Measurements from ENCODE around the gene B4GALT5.
"Not testable (repeated sequence)": the region's sequence is repeated elsewhere in the genome, so short reads cannot be mapped to it uniquely, and the experiment has no call there.

Gene B4GALT5, protein sequence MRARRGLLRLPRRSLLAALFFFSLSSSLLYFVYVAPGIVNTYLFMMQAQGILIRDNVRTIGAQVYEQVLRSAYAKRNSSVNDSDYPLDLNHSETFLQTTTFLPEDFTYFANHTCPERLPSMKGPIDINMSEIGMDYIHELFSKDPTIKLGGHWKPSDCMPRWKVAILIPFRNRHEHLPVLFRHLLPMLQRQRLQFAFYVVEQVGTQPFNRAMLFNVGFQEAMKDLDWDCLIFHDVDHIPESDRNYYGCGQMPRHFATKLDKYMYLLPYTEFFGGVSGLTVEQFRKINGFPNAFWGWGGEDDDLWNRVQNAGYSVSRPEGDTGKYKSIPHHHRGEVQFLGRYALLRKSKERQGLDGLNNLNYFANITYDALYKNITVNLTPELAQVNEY

DNA sequence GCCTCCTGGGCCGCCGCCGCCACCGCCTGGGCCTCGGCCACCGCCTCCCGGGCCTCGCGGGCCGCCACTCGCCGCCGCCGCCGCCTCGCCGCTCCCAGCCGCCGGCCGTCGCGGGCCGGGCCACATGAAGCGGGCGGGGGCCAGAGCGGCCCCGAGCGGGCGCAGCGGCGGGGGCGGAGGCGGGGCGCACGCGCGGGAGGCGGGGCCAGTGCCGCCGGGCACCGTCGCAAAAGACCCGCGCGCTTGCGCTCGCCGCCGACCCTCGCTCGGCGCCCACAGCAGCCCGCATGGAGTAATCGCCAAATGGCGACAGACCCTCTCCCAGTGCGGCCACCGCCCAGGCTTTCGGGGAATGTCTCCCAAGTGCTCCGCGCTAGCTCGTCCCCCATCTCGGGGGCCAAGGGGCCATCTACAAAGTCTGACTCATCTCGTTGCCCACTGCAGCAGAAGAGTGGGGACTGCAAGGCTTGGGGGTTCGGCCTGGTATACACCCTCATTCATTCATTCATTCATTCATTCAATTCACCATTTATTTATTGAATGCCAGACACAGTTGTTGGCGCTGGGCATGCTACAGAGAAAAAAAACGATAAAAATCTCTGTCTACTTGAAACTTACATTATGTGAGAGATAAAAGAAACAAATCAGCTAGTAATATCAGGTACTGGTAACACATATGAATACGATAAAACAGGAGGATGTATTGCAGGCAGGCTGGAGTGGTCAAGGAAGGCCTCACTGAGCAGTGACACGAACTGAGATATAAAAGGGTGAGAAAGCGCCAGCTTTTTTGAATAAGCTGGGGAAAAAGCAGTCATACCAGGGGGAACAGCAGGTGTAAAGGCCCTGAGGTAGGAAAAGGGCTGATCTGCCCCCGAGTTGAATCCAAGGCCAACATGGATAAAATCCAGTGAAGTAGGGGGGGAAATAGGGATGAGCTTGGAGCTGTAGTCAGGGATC is at the start of gene B4GALT5:
Gene B4GALT5, minus strand, starts transcription at position 126 of the 960 bp plus-strand sequence. CDS start 188 bp downstream, outside the sequence.
- DNase-seq (ENCODE audit: low read depth): peak; percentile 61

- DNase-seq (ENCODE audit: low read depth): no peak
Measured at GRCh38 chr20:49762940-49763766, 49.5 kb upstream of the B4GALT5 start.

- DNase-seq (ENCODE audit: low read depth): not testable (repeated sequence)
Measured at GRCh38 chr20:49761888-49762287, 48.2 kb upstream of the B4GALT5 start.

DNA sequence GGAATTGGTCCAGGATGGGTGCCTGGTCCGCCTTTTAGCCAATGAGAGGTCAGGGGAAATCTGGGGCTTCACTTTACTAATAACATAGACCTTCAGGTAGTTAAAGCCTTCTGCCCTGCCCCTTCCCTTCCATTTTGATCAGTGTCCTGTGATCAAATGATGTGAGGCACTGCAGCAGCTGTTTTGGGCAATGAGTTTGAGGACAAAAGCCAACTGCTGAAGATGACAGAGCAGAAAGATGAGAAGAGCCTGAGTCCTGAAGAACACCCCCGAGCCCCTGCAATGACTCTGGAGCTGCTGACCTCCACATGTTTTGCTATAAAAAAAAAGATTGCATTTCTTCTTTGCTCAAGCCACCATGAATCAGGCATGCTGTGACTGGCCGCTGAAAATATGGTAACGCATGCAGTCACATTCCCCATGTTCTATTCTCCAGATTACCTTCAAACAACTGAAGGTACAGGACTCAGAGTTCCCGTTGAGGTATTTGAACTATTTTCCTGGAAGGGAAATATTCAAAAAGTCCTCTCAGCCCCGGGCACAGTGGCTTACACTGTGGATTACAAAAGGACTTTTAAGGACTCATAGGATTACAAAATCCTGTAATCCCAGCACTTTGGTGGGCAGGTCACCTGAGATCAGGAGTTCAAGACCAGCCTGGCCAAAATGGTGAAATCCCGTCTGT is 45.7 kb upstream of the B4GALT5 start:
- no peak for DNase-seq (ENCODE audit: low read depth)

GRCh38 chr20:49758781-49759180 is 45.1 kb upstream of the B4GALT5 start:
- DNase-seq (ENCODE audit: low read depth): no peak

- no peak for DNase-seq (ENCODE audit: low read depth)
Measured at GRCh38 chr20:49757597-49757996, 43.9 kb upstream of the B4GALT5 start.

DNA sequence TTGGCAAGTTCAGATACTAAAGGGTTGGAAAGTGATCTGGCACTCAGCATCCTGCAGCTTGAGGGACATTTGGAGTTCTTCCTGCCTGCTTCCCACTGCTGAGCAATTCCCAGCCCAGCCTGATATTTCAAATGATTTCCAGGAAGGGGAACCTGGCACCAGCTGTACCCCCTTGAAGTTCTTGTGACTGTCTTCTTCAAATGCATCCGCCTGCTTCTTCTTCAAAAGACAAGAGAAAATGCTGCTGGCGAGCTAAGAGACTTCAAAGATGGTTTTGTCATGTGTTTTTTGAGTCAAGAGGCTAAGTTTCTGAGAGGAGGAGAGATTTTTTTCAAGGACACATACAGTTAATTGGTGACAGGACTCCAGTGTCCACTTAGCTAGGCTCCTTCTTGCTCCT is 42.6 kb upstream of the B4GALT5 start:
- no peak for DNase-seq (ENCODE audit: low read depth)

- DNase-seq (ENCODE audit: low read depth): no peak
Measured at GRCh38 chr20:49754596-49754995, 40.9 kb upstream of the B4GALT5 start.

- DNase-seq (ENCODE audit: low read depth): no peak
Measured at GRCh38 chr20:49753133-49753532, 39.5 kb upstream of the B4GALT5 start.

GRCh38 chr20:49752201-49752903 is 38.7 kb upstream of the B4GALT5 start:
- no peak for DNase-seq (ENCODE audit: low read depth)

- no peak for DNase-seq (ENCODE audit: low read depth)
Measured at GRCh38 chr20:49751397-49751736, 37.7 kb upstream of the B4GALT5 start.

DNA sequence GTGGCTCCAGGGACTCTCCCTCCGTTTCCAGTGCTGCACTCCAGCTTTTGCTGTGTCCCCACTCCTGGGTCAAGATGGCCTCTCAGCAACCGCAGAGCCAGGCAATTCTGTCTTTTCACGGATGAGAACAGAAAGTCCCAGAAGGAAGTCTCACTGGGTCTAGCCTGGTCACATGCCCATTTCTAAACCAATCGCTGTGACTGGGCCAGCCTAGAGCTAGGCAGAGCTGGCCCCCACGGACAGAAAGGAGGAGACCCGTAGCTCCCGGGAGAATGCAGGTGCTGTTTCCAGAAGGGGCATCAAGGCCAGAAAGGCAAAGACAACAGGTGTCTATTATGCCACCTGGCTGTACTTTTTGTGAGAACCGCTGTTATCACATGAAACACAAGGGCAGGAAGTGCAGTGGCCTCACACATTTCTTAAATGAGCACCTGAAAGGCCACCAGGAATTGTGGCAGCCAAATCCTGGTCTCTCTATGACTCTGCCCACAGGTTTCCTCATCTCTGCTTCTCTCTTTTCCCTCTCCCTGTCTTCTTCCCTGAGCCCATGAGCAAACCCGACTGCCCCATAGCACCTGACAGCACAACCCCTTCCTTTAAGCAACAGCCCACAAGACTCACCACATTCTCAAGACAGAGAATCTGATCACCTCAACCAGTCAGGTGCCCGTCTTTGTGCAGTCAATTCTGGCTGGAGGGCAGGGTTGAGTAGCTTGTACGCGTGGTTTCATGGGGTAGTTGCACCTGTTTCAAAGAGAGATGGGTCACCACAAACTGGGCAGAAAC is 37.1 kb upstream of the B4GALT5 start:
- no peak for DNase-seq (ENCODE audit: low read depth)

DNA sequence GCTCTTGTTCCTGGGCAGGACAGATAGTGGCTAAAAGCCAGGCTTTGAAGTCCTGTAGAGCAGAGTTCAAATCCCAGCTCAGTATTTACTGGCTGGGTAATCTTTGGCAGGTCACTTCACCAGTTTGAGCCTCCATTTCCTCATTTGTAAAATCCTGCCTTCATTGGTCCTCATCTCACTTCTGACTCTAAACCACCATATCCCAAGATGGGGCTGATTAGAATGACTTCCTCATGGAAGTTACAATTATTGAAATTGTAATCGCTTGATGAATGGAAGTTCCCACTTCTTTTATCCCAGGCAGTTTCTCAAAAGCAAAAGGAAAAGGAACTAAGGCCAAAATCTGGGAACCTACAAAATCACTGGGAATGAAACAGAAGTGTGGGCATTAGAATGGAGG is 35.9 kb upstream of the B4GALT5 start:
- no peak for DNase-seq (ENCODE audit: low read depth)

DNA sequence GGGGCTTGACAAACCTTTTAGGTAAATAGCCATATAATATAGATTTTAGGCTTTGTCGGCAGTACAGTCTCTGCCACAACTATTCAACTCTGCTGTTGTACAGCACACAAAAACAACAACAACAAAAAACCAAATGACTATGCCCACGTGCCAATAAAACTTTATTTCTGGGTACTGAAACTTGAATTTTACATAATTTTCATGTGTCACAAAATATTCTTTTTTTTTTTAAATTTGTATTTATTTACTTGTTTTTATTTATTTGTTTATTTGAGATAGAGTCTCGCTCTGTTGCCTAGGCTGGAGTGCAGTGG is 34.8 kb upstream of the B4GALT5 start:
- DNase-seq (ENCODE audit: low read depth): no peak

- DNase-seq (ENCODE audit: low read depth): no peak
Measured at GRCh38 chr20:49747707-49748524, 34.2 kb upstream of the B4GALT5 start.

DNA sequence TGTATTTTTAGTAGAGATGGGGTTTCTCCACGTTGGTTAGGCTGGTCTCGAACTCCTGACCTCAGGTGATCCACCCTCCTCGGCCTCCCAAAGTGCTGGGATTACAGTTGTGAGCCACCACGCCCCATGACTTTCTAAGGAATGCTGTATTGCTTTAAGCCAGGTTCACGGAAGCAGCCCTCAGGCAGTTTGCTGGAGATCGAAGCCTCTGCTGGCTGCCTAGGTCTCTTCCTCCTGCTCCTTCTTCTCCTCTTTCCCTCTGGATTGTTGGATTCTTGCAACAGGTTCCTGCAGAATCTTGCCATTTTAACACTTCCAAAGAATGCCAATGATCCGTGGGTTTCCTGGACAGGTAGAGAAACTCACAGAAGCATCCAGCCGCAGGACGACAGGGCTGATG is 29.3 kb upstream of the B4GALT5 start:
- DNase-seq (ENCODE audit: low read depth): no peak

DNA sequence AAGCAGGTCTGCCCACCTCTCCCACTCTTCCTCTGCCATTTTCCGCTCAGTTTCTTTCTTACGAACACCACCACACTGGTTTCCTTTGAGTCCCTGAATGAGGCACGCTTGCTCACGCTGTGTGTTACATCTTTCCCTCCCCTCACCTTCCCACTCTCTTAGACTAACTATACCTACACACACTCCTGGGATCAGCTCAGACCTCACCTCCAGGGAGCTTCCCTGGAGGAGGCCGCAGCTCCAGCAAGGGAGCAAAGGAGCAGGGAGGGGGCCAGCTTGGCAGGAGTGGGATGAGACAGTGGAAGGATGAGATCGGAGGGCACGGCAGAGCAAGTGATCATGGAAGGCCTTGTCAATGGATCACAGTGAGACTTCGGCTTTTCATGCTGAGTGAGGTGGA is 28.3 kb upstream of the B4GALT5 start:
- no peak for DNase-seq (ENCODE audit: low read depth)

DNA sequence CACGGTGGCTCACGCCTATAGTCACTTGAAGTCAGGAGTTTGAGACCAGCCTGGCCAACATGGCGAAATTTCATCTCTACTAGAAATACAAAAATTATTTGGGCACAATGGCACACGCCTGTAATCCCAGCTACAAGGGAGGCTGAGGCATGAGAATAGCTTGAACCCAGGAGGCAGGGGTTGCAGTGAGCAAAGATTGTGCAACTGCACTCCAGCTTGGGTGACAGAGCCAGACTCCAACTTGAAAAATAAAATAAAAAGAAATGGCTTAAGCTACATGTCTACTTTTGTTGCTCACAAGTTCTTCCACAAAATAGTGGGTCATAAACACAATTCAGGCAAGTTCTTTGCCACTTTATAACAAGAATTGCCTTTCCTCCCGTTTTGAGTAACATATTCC is 27.1 kb upstream of the B4GALT5 start:
- no peak for DNase-seq (ENCODE audit: low read depth)

- no peak for DNase-seq (ENCODE audit: low read depth)
Measured at GRCh38 chr20:49739042-49739441, 25.4 kb upstream of the B4GALT5 start.
